Left ventricle myocardium superior (tissue), 1 donor: ENCODE data around the gene LRRC55. TPM values are rescaled to one million over a fixed set of nuclear protein-coding genes. Genes with fewer than 3 reads are reported as not detected.

Experiments used
- ATAC-seq: fragments of 200-7000 bp; cut with Tn5 transposase; one replicate; pipeline ENCODE4 v1.9.1; 2020; ENCODE audit warnings: mild to moderate bottlenecking, moderate library complexity
- DNase-seq: peaks from one replicate; pipeline ENCODE4 v3.0.0-alpha.2; 2020
- intact Hi-C: fragments of 100-400 bp; cut with micrococcal nuclease; formaldehyde crosslinking; loops from one replicate; pipeline ENCODE4 v1.11.0; 2022
- long read RNA-seq: library from polyadenylated mRNA; unstranded; transcript quantifications from one replicate; pipeline ENCODE4 v2.0.0, GENCODE V29; 2021
- total RNA-seq: library from RNA; stranded (reverse); fragmentation: NEBNext Ultra II Directional; extraction: Animal tissue kit (Norgen Biotek cat#: 25700); gene quantifications from one replicate; pipeline ENCODE4 v1.2.1, GENCODE V29; 2021
- donor health status: DM: no; HTN: yes; CAD: no; lungs with severe emphysema.

Gene LRRC55
- 0.35 TPM for total RNA-seq
- long read RNA-seq = 0 reads

- DNase-seq = no peak
- ATAC-seq = no peak
- intact Hi-C loops = no loop called here
These were observed at the start of gene LRRC55 for GRCh38 chr11:57181678-57182305. Gene LRRC55, plus strand, starts transcription at chr11:57181953. Its CDS starts 70 bp downstream, at chr11:57182023.

DNA sequence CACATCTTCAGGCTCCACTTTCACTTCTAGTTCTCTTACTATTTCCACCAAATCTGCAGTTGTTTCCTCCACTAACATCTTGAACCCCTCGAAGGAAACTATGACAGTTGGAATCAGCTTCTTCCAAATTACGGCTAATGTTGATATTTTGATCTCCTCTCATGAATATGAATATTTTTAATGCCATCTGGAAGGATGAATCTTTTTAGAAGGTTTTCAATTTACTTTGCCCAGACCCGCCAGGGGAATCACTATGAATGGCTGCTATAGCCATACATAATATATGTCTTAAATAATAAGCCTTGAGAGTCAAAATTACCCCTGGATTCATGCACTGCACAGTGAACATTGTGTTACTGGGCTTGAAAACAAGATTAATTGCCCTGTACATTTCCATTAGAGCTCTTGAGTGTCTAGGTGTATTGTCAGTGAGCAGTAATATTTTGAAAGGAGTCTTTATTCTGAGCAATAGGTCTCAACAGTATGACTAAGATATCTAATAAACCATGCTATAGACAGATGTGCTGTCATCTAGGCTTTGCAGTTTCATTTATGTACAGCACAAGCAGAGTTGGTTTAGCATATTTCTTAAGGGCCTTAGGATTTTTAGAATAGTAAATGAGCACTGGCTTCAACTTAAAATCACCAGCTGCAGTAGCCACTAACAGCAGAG lies 48.3 kb upstream of the LRRC55 start:
- intact Hi-C loops = loop anchor here (5.0 to 10.0 kb wide), 2 partner anchors 61 to 114 kb away; no protein-coding TSS in a partner anchor
- DNase-seq = no peak
- no peak for ATAC-seq

DNA sequence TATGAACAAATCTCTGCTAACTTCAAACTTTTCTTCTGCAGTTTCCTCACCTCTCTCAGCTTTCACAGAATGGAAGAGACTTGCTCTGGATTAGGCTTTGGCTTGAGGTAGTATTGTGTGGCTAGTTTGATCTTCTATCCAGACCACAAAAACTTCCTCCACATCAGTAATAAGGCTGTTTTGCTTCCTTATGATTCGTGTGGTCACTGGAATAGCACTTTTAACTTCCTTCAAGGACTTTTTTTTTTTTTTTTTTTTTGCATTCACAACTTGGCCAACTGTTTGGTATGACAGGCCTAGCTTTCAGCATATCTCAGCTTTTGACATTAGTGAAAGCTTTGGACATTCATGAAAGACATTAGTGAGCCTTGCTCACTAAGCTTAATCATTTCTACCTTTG lies 47.5 kb upstream of the LRRC55 start:
- DNase-seq (no peak), ATAC-seq (no peak)
- intact Hi-C loops = loop anchor here (5.0 to 10.0 kb wide), 2 partner anchors 61 to 113 kb away; no protein-coding TSS in a partner anchor

GRCh38 chr11:57135020-57135751 lies 46.6 kb upstream of the LRRC55 start:
- intact Hi-C loops = loop anchor here (10.0 kb wide), 1 partner anchor 60 kb away; no protein-coding TSS in a partner anchor
- ATAC-seq = no peak
- no peak for DNase-seq

DNA sequence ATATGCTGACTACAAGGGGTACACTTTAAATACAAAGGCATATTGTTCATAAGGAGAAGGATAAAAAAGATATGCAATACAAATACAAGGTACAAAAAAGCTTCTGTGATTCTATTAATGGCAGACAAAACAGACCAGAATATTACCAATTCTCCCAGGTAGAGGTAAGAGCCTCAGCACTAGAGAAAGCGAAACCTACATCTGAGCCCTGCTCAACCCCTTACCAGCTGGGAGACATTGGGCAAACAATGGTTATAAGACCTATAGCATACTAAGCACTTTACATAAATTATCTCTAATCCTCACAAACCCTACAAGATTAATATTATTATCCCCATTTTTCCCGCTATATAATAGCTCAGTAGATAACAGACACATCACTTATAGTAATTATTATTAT lies 41.2 kb upstream of the LRRC55 start:
- intact Hi-C loops = no loop called here

DNA sequence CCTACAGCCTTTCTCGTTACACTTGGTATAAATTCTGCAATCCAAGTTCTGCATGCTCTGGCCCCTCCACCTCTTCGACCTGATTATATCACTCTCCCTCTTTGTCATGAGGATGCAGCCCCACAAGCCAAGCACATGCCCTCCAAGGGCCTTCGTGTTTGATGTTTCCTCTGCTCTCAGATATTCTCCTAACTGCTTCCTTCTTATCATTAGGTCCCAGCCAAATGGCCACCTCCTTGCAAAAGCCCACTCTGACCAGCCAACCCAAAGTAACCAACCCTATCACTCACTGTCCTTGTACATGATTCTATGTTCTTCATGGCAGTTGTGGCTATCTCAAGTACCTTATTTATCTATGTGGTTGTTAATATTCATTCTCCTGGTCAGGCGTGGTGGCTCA lies 38.3 kb upstream of the LRRC55 start:
- no peak for ATAC-seq
- intact Hi-C loops = no loop called here
- DNase-seq = no peak

More for the DNA sequence above, 41.2 kb upstream of the LRRC55 start:
- ATAC-seq = no peak
- no peak for DNase-seq

DNA sequence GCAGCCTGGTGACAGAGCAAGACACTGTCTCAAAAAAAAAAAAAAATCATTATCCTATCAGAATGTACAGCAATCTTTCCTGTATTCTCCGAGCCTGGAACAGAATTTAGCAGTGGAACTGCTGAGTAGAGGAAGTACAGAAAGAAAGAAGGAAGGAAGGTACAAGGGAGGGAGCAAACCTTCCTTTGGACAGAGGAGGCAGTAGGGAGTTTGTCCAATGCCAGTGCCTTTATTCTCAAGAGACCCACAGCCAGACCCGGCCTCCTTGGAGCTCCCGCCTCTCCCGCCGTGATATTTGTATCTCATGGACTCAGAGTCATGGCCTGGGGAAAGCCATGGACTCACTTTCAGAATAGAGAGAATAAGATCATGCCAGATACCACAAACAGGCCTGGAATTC lies 37.7 kb upstream of the LRRC55 start:
- DNase-seq (no peak), ATAC-seq (no peak)
- intact Hi-C loops = no loop called here

DNA sequence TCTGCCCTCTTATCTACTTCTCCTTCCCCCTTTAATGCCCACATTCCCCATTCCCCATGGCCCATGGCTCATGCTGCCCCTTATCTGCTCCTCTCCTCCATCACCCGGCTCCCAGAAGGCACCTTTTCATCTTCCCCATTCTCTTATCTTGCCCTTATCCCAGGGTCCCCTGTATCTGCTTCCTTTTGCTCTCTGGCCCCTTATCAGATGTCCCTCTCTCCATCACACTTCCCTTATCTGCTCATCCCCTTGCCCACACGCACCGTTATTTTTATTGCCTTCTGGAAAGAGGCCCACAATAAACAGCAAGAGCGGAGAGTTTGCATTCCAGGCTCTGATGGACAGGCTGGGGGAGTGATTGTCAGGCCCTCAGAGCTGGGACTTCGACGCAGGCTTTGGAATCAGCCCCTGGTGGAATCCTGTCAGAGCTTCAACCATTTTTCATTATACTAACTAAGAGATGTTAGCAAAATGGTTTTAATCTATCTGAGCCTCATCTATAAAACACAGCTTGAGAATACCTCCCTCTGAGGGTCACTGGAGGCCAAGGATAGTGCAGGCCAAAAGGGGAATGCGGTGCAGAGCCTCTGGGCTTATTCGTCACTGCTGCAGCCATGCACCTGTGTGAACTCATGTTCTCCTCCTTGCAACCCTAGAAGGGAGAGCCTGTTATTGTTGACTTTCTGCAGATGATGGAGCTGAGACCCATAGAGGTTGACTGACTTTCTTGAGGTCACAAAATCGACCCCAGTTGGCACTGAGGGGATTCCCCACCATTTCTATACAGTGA lies 37.0 kb upstream of the LRRC55 start:
- intact Hi-C loops = no loop called here
- ATAC-seq (no peak), DNase-seq (no peak)

GRCh38 chr11:57146301-57146700 lies 35.5 kb upstream of the LRRC55 start:
- DNase-seq (no peak), ATAC-seq (no peak)
- intact Hi-C loops = no loop called here

DNA sequence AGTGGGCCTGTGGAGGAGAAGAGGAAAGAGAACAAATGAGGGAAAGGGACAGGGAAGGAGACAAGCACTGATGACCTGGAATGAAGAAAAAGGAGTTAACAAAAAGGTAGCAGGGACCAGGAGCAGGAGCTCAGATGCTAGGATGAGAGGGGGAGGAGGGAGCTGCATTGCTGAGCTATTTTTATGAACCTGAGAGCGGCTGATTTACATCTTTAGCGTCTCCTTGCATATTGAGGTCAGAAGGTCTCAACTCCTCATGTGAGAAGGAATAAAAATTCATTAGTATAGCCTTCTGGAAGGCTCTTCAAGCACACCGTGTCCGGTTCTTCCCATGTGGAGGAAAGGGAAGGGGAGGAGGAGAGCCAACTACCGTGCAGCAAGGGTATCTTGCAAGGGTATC lies 33.1 kb upstream of the LRRC55 start:
- DNase-seq (no peak), ATAC-seq (no peak)
- intact Hi-C loops = no loop called here

DNA sequence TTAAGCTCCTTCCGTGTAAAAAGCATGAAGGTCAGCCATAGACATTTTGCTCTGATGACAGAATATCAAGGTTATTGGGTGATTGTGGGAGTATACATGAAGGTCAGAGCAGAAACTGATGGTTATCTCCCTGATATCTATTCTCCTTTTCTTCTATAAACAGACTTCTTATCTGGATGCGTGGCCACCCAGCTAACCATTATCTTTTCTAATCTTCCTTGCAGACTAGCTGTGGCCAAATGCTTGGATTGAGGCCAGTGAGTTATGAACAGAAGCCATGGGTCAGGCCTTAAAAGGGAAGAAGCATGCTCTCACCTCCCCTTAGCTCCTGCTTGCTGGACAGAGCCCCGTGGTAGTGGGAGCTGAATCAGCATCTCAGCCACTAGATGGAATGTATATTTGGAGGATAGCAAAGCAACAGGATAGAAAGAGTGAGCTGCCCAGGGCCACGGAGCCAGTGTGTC lies 31.3 kb upstream of the LRRC55 start:
- DNase-seq (no peak), ATAC-seq (no peak)
- intact Hi-C loops = no loop called here

- intact Hi-C loops = no loop called here
- ATAC-seq (no peak), DNase-seq (no peak)
These were observed 29.6 kb upstream of the LRRC55 start for GRCh38 chr11:57152134-57152533.

- intact Hi-C loops = no loop called here
- DNase-seq (no peak), ATAC-seq (no peak)
These were observed 28.3 kb upstream of the LRRC55 start for GRCh38 chr11:57153448-57153847.

DNA sequence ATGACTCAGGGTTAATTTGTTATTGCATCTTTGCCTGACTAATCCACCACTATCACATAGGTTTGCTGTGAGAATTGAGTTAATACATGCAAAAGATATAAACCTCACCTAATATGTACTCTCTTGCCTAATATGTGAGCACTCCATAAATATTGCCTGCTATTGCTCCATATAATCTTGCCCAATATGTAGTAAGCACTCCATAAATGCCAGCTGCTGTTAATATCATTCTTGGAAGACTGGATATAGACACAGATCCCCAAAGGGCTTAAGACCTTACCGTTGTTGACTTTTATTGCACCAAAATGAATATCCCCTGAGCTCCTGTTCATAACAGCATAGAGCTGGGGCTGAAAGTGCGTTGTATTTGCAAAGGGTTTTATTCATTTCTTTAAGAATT lies 27.0 kb upstream of the LRRC55 start:
- intact Hi-C loops = no loop called here
- DNase-seq = no peak
- no peak for ATAC-seq

DNA sequence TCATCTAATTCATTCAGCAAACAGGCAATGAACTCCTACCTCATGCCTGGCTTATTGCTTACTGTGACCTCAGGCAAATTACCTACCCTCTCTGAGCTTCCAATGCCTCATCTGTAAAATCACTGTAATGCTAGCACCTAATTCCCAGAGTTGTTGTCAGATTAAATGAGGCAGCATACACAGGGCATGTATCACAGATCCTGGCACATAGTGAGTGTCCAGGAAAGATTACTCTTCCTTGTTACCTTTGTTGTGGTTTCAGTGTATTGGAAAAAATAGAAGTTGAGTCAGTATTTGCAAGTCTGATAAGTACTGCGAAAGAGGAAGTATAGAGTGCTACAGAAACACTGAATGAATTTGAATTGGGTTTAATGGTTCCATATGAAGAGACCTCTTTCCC lies 26.4 kb upstream of the LRRC55 start:
- DNase-seq (no peak), ATAC-seq (no peak)
- intact Hi-C loops = no loop called here

- DNase-seq (no peak), ATAC-seq (no peak)
- intact Hi-C loops = no loop called here
These were observed 25.7 kb upstream of the LRRC55 start for GRCh38 chr11:57155838-57156607.

GRCh38 chr11:57156928-57157327 lies 24.8 kb upstream of the LRRC55 start:
- DNase-seq (no peak), ATAC-seq (no peak)
- intact Hi-C loops = no loop called here

- no peak for ATAC-seq
- intact Hi-C loops = no loop called here
- DNase-seq = no peak
These were observed 24.1 kb upstream of the LRRC55 start for GRCh38 chr11:57157624-57158023.

DNA sequence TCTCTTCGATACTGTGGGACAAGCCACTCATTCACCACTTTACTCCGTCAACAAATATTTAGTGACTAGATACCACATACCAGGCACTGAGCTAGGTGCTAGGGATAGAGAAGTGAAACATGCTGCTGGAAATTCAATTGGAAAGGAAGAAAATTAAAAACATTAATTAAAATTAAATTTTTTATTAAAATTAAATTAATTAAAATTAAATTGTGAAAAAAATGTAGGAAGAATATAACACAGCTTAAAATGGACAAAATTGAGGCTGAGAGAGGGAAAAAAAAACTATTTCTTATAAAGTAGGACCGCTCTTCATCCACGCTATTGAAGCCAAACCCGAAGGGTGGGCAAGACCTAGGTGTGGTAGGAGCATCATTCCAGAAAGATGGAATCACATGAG lies 23.6 kb upstream of the LRRC55 start:
- intact Hi-C loops = no loop called here
- no peak for DNase-seq
- ATAC-seq = no peak
